Measurements from ENCODE around the gene METTL9.
"Not testable (repeated sequence)": the region's sequence is repeated elsewhere in the genome, so short reads cannot be mapped to it uniquely, and the experiment has no call there.

METTL9 gene

GRCh38 chr16:21629616-21630539 lies 30.5 kb downstream of the METTL9 start:
- H3K36me3 ChIP-seq (ENCODE audit: insufficient read depth, low read depth, low read length): peaks cover 44% of the 10 kb centered on the region
- not testable (repeated sequence) for H3K9ac ChIP-seq (ENCODE audit: low read depth, low read length); H3K4me3 ChIP-seq (ENCODE audit: low read length); H3K4me1 ChIP-seq (ENCODE audit: insufficient read depth, low read length); H3K9me3 ChIP-seq (ENCODE audit: insufficient read depth, low read depth, low read length); H3K27ac ChIP-seq (ENCODE audit: low read length); H3K27me3 ChIP-seq (ENCODE audit: insufficient read depth, low read length)

- not testable (repeated sequence) for H3K27me3 ChIP-seq (ENCODE audit: insufficient read depth, low read length); H3K4me1 ChIP-seq (ENCODE audit: insufficient read depth, low read length); H3K9me3 ChIP-seq (ENCODE audit: insufficient read depth, low read depth, low read length); H3K4me3 ChIP-seq (ENCODE audit: low read length); H3K27ac ChIP-seq (ENCODE audit: low read length); H3K9ac ChIP-seq (ENCODE audit: low read depth, low read length)
- peaks cover 37% of the 10 kb centered on the region for H3K36me3 ChIP-seq (ENCODE audit: insufficient read depth, low read depth, low read length)
These were observed 31.5 kb downstream of the METTL9 start for GRCh38 chr16:21630866-21631265.

- H3K9ac ChIP-seq (ENCODE audit: low read depth, low read length); H3K27me3 ChIP-seq (ENCODE audit: insufficient read depth, low read length); H3K4me3 ChIP-seq (ENCODE audit: low read length); H3K9me3 ChIP-seq (ENCODE audit: insufficient read depth, low read depth, low read length); H3K4me1 ChIP-seq (ENCODE audit: insufficient read depth, low read length); H3K27ac ChIP-seq (ENCODE audit: low read length): not testable (repeated sequence)
- peaks cover 32% of the 10 kb centered on the region for H3K36me3 ChIP-seq (ENCODE audit: insufficient read depth, low read depth, low read length)
These were observed 32.0 kb downstream of the METTL9 start for GRCh38 chr16:21631376-21631775.

- H3K9ac ChIP-seq (ENCODE audit: low read depth, low read length); H3K27ac ChIP-seq (ENCODE audit: low read length); H3K4me1 ChIP-seq (ENCODE audit: insufficient read depth, low read length); H3K27me3 ChIP-seq (ENCODE audit: insufficient read depth, low read length); H3K4me3 ChIP-seq (ENCODE audit: low read length); H3K9me3 ChIP-seq (ENCODE audit: insufficient read depth, low read depth, low read length): not testable (repeated sequence)
- peaks cover 25% of the 10 kb centered on the region for H3K36me3 ChIP-seq (ENCODE audit: insufficient read depth, low read depth, low read length)
These were observed 32.7 kb downstream of the METTL9 start for GRCh38 chr16:21631951-21632575.

- Histone ChIP-seq H3K4me1 (ENCODE audit: insufficient read depth, low read length) (no peaks in the 10 kb centered on the region), H3K27me3 (ENCODE audit: insufficient read depth, low read length) (no peaks in the 10 kb centered on the region), H3K36me3 (ENCODE audit: insufficient read depth, low read depth, low read length) (peaks cover 11% of the 10 kb centered on the region), H3K4me3 (ENCODE audit: low read length) (no peak overlapping the region), H3K9ac (ENCODE audit: low read depth, low read length) (no peak overlapping the region), H3K9me3 (ENCODE audit: insufficient read depth, low read depth, low read length) (no peaks in the 10 kb centered on the region), H3K27ac (ENCODE audit: low read length) (no peak overlapping the region)
These were observed 34.8 kb downstream of the METTL9 start for GRCh38 chr16:21634216-21634615.

GRCh38 chr16:21635694-21636093 lies 36.3 kb downstream of the METTL9 start:
- not testable (repeated sequence) for H3K9ac ChIP-seq (ENCODE audit: low read depth, low read length); H3K4me1 ChIP-seq (ENCODE audit: insufficient read depth, low read length); H3K27me3 ChIP-seq (ENCODE audit: insufficient read depth, low read length); H3K9me3 ChIP-seq (ENCODE audit: insufficient read depth, low read depth, low read length); H3K4me3 ChIP-seq (ENCODE audit: low read length); H3K36me3 ChIP-seq (ENCODE audit: insufficient read depth, low read depth, low read length); H3K27ac ChIP-seq (ENCODE audit: low read length)

GRCh38 chr16:21637032-21637968 lies 37.9 kb downstream of the METTL9 start:
- Histone ChIP-seq H3K4me1 (ENCODE audit: insufficient read depth, low read length) (no peaks in the 10 kb centered on the region), H3K9ac (ENCODE audit: low read depth, low read length) (no peak overlapping the region), H3K4me3 (ENCODE audit: low read length) (no peak overlapping the region), H3K9me3 (ENCODE audit: insufficient read depth, low read depth, low read length) (no peaks in the 10 kb centered on the region), H3K36me3 (ENCODE audit: insufficient read depth, low read depth, low read length) (peaks cover 6% of the 10 kb centered on the region; the same call in 1 of the 2 replicates), H3K27me3 (ENCODE audit: insufficient read depth, low read length) (no peaks in the 10 kb centered on the region), H3K27ac (ENCODE audit: low read length) (no peak overlapping the region)

GRCh38 chr16:21638573-21638975 lies 39.2 kb downstream of the METTL9 start:
- H3K4me1 ChIP-seq (ENCODE audit: insufficient read depth, low read length): no peaks in the 10 kb centered on the region
- H3K27me3 ChIP-seq (ENCODE audit: insufficient read depth, low read length): no peaks in the 10 kb centered on the region
- H3K9ac ChIP-seq (ENCODE audit: low read depth, low read length): no peak overlapping the region
- no peak overlapping the region for H3K4me3 ChIP-seq (ENCODE audit: low read length)
- peaks cover 6% of the 10 kb centered on the region; the same call in 1 of the 2 replicates for H3K36me3 ChIP-seq (ENCODE audit: insufficient read depth, low read depth, low read length)
- H3K27ac ChIP-seq (ENCODE audit: low read length): no peak overlapping the region
- no peaks in the 10 kb centered on the region for H3K9me3 ChIP-seq (ENCODE audit: insufficient read depth, low read depth, low read length)

- Histone ChIP-seq H3K27me3 (ENCODE audit: insufficient read depth, low read length) (no peaks in the 10 kb centered on the region), H3K9ac (ENCODE audit: low read depth, low read length) (no peak overlapping the region), H3K36me3 (ENCODE audit: insufficient read depth, low read depth, low read length) (0 out of 2 replicates have a peak, but pooled peaks cover 3% of the 10 kb centered on the region), H3K4me1 (ENCODE audit: insufficient read depth, low read length) (no peaks in the 10 kb centered on the region), H3K4me3 (ENCODE audit: low read length) (no peak overlapping the region), H3K9me3 (ENCODE audit: insufficient read depth, low read depth, low read length) (no peaks in the 10 kb centered on the region), H3K27ac (ENCODE audit: low read length) (no peak overlapping the region)
These were observed 40.1 kb downstream of the METTL9 start for GRCh38 chr16:21639493-21639892.

GRCh38 chr16:21641916-21642315 lies 42.5 kb downstream of the METTL9 start:
- H3K9ac ChIP-seq (ENCODE audit: low read depth, low read length): no peak overlapping the region
- H3K27ac ChIP-seq (ENCODE audit: low read length): no peak overlapping the region
- H3K4me1 ChIP-seq (ENCODE audit: insufficient read depth, low read length): no peaks in the 10 kb centered on the region
- 0 out of 2 replicates have a peak, but pooled peaks cover 3% of the 10 kb centered on the region for H3K36me3 ChIP-seq (ENCODE audit: insufficient read depth, low read depth, low read length)
- no peaks in the 10 kb centered on the region for H3K27me3 ChIP-seq (ENCODE audit: insufficient read depth, low read length)
- no peak overlapping the region for H3K4me3 ChIP-seq (ENCODE audit: low read length)
- H3K9me3 ChIP-seq (ENCODE audit: insufficient read depth, low read depth, low read length): no peaks in the 10 kb centered on the region

- H3K4me3 ChIP-seq (ENCODE audit: low read length): no peak overlapping the region
- no peaks in the 10 kb centered on the region for H3K9me3 ChIP-seq (ENCODE audit: insufficient read depth, low read depth, low read length)
- H3K9ac ChIP-seq (ENCODE audit: low read depth, low read length): no peak overlapping the region
- no peaks in the 10 kb centered on the region for H3K4me1 ChIP-seq (ENCODE audit: insufficient read depth, low read length)
- 0 out of 2 replicates have a peak, but pooled peaks cover 3% of the 10 kb centered on the region for H3K36me3 ChIP-seq (ENCODE audit: insufficient read depth, low read depth, low read length)
- no peaks in the 10 kb centered on the region for H3K27me3 ChIP-seq (ENCODE audit: insufficient read depth, low read length)
- H3K27ac ChIP-seq (ENCODE audit: low read length): no peak overlapping the region
These were observed 43.5 kb downstream of the METTL9 start for GRCh38 chr16:21642861-21643260.

Measured in iPS-20b (cell line).